Endothelial cell of umbilical vein (primary cell): ENCODE measurements around the gene SETBP1. TPM values are rescaled to one million over a fixed set of nuclear protein-coding genes. Genes with fewer than 3 reads are reported as not detected.

ENCODE experiments used
- BruUV-seq: library from RNA; stranded (reverse); fragments of 400-500 nt; replicated peaks from 2 replicates; lab custom pipeline; 2021; lab: Mats Ljungman, UMichigan
- CTCF ChIA-PET: fragments of 300-600, 350-600 bp; sonication (Branson Sonifier 250); formaldehyde crosslinking; loops from one replicate; lab custom pipeline; 2021; ENCODE audit warnings: antibody characterized with exemption, inconsistent platforms; lab: Charles Lee
- POLR2A ChIA-PET: fragments of 300-600, 350-600 bp; sonication (Branson Sonifier 250); formaldehyde crosslinking; loops from one replicate; lab custom pipeline; 2021; ENCODE audit warnings: antibody characterized with exemption, inconsistent platforms; lab: Charles Lee
- DNase-seq: peaks from one replicate; pipeline ENCODE4 v3.0.0-alpha.2; 2011; ENCODE audit warnings: low read depth, low spot score
- FAIRE-seq: peaks from 2 replicates; lab custom pipeline; 2011; peaks lifted over from hg19 to GRCh38; lab: Jason Lieb, UNC
- H2AFZ ChIP-seq: 2 replicates; pipeline ENCODE4 v1.6.0; 2012; ENCODE audit warnings: low read depth, low read length, control low read depth, inconsistent platforms
- H3K27ac ChIP-seq: 2 replicates; pipeline ENCODE4 v1.5.1; 2011; ENCODE audit warnings: low read depth, mild to moderate bottlenecking, control low read depth, low read length, moderate library complexity; ENCODE audit not compliant: insufficient read depth
- H3K27me3 ChIP-seq, 2 experiments: 2 replicates each; pipeline versions ENCODE4 v1.6.0 to v1.6.1; 2011; ENCODE audit warnings: low read length in 2 of 2, mixed read lengths in 1 of 2; ENCODE audit not compliant: control insufficient read depth in 2 of 2, insufficient read depth in 2 of 2
- H3K36me3 ChIP-seq, 2 experiments: 2 replicates in 1 of 2; 3 replicates in 1 of 2; pipeline ENCODE4 v1.5.1; 2011; ENCODE audit warnings: low read length in 2 of 2, mild to moderate bottlenecking in 1 of 2, moderate library complexity in 1 of 2; ENCODE audit not compliant: control insufficient read depth in 2 of 2, insufficient read depth in 2 of 2; ENCODE audit errors: extremely low read depth in 1 of 2
- H3K4me1 ChIP-seq: 3 replicates; pipeline ENCODE4 v1.5.1; 2011; ENCODE audit warnings: mild to moderate bottlenecking, low read length; ENCODE audit not compliant: control insufficient read depth, insufficient read depth; ENCODE audit errors: extremely low read depth
- H3K4me2 ChIP-seq: 2 replicates; pipeline ENCODE4 v1.6.1; 2011; ENCODE audit warnings: low read length, control low read depth, mixed read lengths; ENCODE audit not compliant: insufficient read depth
- H3K4me3 ChIP-seq, 3 experiments: fragments of 200-600 bp in 1 of 3; sonication (generic), shearing (Covaris generic) in 1 of 3; replicated peaks in 1 of 3; 2 replicates each; pipeline ENCODE4 v1.5.1; 2011 to 2016; ENCODE audit warnings: control low read depth in 3 of 3, low read length in 3 of 3, mild to moderate bottlenecking in 2 of 3, inconsistent platforms in 1 of 3, low read depth in 1 of 3, moderate library complexity in 1 of 3; ENCODE audit not compliant: insufficient read depth in 1 of 3
- H3K79me2 ChIP-seq: 2 replicates; pipeline ENCODE4 v1.6.0; 2012; ENCODE audit warnings: low read length, inconsistent platforms; ENCODE audit not compliant: control insufficient read depth, insufficient read depth
- H3K9ac ChIP-seq: replicated peaks from 2 replicates; pipeline ENCODE3; 2011; ENCODE audit warnings: low read length, control low read depth; ENCODE audit not compliant: insufficient read depth; ENCODE audit errors: extremely low read depth
- H3K9me1 ChIP-seq: replicated peaks from 3 replicates; pipeline ENCODE4 v1.6.0; 2011; ENCODE audit warnings: mild to moderate bottlenecking, low read length; ENCODE audit not compliant: control insufficient read depth, insufficient read depth; ENCODE audit errors: extremely low read depth
- H3K9me3 ChIP-seq: replicated peaks from 2 replicates; pipeline ENCODE4 v1.5.1; 2012; ENCODE audit warnings: low read length, inconsistent platforms; ENCODE audit not compliant: control insufficient read depth, insufficient read depth
- H4K20me1 ChIP-seq: replicated peaks from 2 replicates; pipeline ENCODE3; 2011; ENCODE audit warnings: mild to moderate bottlenecking, low read length; ENCODE audit not compliant: control insufficient read depth, insufficient read depth; ENCODE audit errors: extremely low read depth
- CTCF ChIP-seq, 2 donors: IDR thresholded peaks; 1 replicate in 1 of 2; 2 replicates in 1 of 2; pipeline ENCODE4 v1.5.1; 2011; ENCODE audit warnings: low read length in 2 of 2, mild to moderate bottlenecking in 2 of 2, moderate library complexity in 2 of 2, control low read depth in 1 of 2, inconsistent platforms in 1 of 2, low read depth in 1 of 2; ENCODE audit not compliant: insufficient read depth in 1 of 2; ENCODE audit errors: extremely low read depth in 1 of 2
- EZH2 ChIP-seq: IDR thresholded peaks from 2 replicates; pipeline ENCODE4 v1.6.1; 2012; ENCODE audit warnings: borderline replicate concordance, low read depth, mild to moderate bottlenecking, moderate library complexity, low read length, inconsistent platforms; ENCODE audit not compliant: severe bottlenecking
- FOS ChIP-seq: IDR thresholded peaks from 2 replicates; pipeline ENCODE4 v1.6.1; 2011; ENCODE audit warnings: mild to moderate bottlenecking, low read length, moderate library complexity, borderline replicate concordance; ENCODE audit not compliant: insufficient read depth
- GATA2 ChIP-seq: IDR thresholded peaks from 2 replicates; pipeline ENCODE4 v1.7.0; 2011; ENCODE audit warnings: low read depth, mild to moderate bottlenecking, moderate library complexity, mixed read lengths, low read length; ENCODE audit not compliant: insufficient read length, insufficient read depth
- JUN ChIP-seq: IDR thresholded peaks from 2 replicates; pipeline ENCODE4 v1.6.1; 2011; ENCODE audit warnings: borderline replicate concordance, low read depth; ENCODE audit not compliant: insufficient read length, insufficient read depth
- MYC ChIP-seq: IDR thresholded peaks from one replicate; pipeline ENCODE4 v1.6.1; 2011; ENCODE audit warnings: mild to moderate bottlenecking, low read depth, low read length
- POLR2A ChIP-seq: IDR thresholded peaks from 2 replicates; pipeline ENCODE4 v1.6.1; 2012; ENCODE audit warnings: low read depth, mild to moderate bottlenecking, control low read depth, low read length
- POLR2AphosphoS5 ChIP-seq: IDR thresholded peaks from 2 replicates; pipeline ENCODE4 v1.6.1; 2012; ENCODE audit warnings: low read depth, mild to moderate bottlenecking, control low read depth, low read length, moderate library complexity; ENCODE audit not compliant: insufficient read depth
- dilution Hi-C: fragments of 300-500 bp; cut with MboI; formaldehyde crosslinking; loops from one replicate; pipeline ENCODE4 v1.15.0; 2019; ENCODE audit warnings: low sequenced_read_pairs; ENCODE audit not compliant: extremely low pct_ligation_motif_present
- intact Hi-C: fragments of 100-400 bp; cut with micrococcal nuclease; formaldehyde crosslinking; loops from one replicate; pipeline ENCODE4 v1.10.0; 2022
- polyA plus RNA-seq, 4 experiments: library from polyadenylated mRNA; depleted of rRNA in 3 of 4; stranded (reverse) in 3 of 4; unstranded in 1 of 4; fragments of >200 nt; gene quantifications; 2 replicates each; pipeline versions ENCODE4 v1.2.1 to v1.2.3, GENCODE V29; 2011 to 2012; ENCODE audit warnings: missing spikeins in 1 of 4
- total RNA-seq: library from RNA; stranded (reverse); gene quantifications from 2 replicates; pipeline ENCODE4 v1.2.3, GENCODE V29; 2021
- TF ChIP-seq, protein P1 (sequence below): IDR thresholded peaks from 2 replicates; pipeline ENCODE4 v1.6.1; 2011; ENCODE audit not compliant: insufficient read depth, insufficient read length

SETBP1 gene
- total and polyA plus RNA-seq, 2 donors (not counting 3 experiments of a cell fraction or from before 2014, with no cell fraction given), result 0.76 to 3.1 TPM

DNA sequence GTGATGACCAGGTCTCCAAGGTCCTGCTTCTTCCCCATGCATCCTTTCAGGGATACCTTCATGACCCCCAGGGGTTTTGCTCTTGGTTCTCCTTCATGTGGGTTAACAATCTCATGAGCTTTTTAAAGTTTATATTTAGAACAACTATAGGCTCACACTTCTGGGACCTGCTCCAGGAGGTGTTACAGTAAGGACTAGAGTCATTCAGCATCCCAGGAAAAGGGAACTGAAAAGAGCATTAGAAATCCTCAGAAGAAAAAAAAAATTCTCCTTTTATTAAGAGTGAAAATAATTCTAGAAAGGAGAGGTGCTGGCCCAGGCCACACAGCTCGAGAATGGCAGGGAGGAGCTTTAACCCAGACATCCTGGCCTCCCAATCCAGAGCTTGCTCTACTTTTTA is 66.5 kb downstream of the SETBP1 start:
- POLR2A ChIA-PET, result no interaction called here
- Histone ChIP-seq H2AFZ (no peak overlapping the region), H3K9me3 (no peaks in the 10 kb centered on the region), H3K27ac (no peak overlapping the region), H3K36me3 (no peaks in the 10 kb centered on the region), H3K9me1 (no peaks in the 10 kb centered on the region), H3K4me3 (no peak overlapping the region), H3K79me2 (no peaks in the 10 kb centered on the region), H3K4me2 (no peak overlapping the region), H3K9ac (no peak overlapping the region), H4K20me1 (no peaks in the 10 kb centered on the region), H3K27me3 (no peaks in the 10 kb centered on the region), H3K4me1 (no peaks in the 10 kb centered on the region)
- CTCF ChIA-PET, result no interaction called here
- FAIRE-seq (no peak), DNase-seq (no peak)
- dilution Hi-C loops, result no loop called here
- TF ChIP-seq JUN (no peak), FOS (no peak), EZH2 (no peak), MYC (no peak), CTCF (IDR thresholded peaks at IDR 0.05; ENCODE audit: extremely low read depth in 1 of 2, insufficient read depth in 1 of 2, low read depth in 1 of 2, low read length in 2 of 2) (no peak), POLR2A (no peak), GATA2 (no peak), POLR2AphosphoS5 (no peak)
- TF ChIP-seq, protein P1, sequence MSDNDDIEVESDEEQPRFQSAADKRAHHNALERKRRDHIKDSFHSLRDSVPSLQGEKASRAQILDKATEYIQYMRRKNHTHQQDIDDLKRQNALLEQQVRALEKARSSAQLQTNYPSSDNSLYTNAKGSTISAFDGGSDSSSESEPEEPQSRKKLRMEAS, result no peak
- intact Hi-C loops, result no loop called here
- no TSS peak for BruUV-seq
